Common myeloid progenitor, CD34-positive (primary cell): ENCODE data around the gene MRTFB.

Source experiments
- CTCF ChIA-PET: fragments of 350-600 bp; sonication (Branson Sonifier 250); formaldehyde crosslinking; loops from one replicate; lab custom pipeline; 2021; ENCODE audit warnings: antibody characterized with exemption; lab: Charles Lee
- POLR2A ChIA-PET: fragments of 350-600 bp; sonication (Branson Sonifier 250); formaldehyde crosslinking; loops from one replicate; lab custom pipeline; 2021; ENCODE audit warnings: antibody characterized with exemption; lab: Charles Lee
- DNase-seq, 3 donors: peaks; one replicate each; pipeline versions ENCODE4 v3.0.0 to v3.0.0-alpha.2; 2013
- H3K27ac ChIP-seq, 2 experiments: 1 replicate in 1 of 2; 2 replicates in 1 of 2; pipeline ENCODE4 v1.7.0; 2013; ENCODE audit warnings: inconsistent platforms in 2 of 2, low read length in 2 of 2, mild to moderate bottlenecking in 2 of 2, low read depth in 1 of 2, moderate library complexity in 1 of 2; ENCODE audit not compliant: severe bottlenecking in 2 of 2, insufficient read depth in 1 of 2, poor library complexity in 1 of 2
- H3K27me3 ChIP-seq, 5 experiments: replicated peaks in 2 of 5; 1 replicate in 3 of 5; 2 replicates in 2 of 5; pipeline versions ENCODE4 v1.6.1 to v1.7.0; 2013; ENCODE audit warnings: low read length in 4 of 5, mild to moderate bottlenecking in 2 of 5, moderate library complexity in 2 of 5, inconsistent platforms in 1 of 5; ENCODE audit not compliant: insufficient read depth in 5 of 5, control insufficient read depth in 4 of 5
- H3K36me3 ChIP-seq, 4 experiments: 1 replicate in 2 of 4; 2 replicates in 2 of 4; pipeline versions ENCODE4 v1.6.1 to v1.7.0; 2013; ENCODE audit warnings: low read length in 3 of 4, control low read depth in 1 of 4, mild to moderate bottlenecking in 1 of 4; ENCODE audit not compliant: control insufficient read depth in 4 of 4, insufficient read depth in 4 of 4
- H3K4me1 ChIP-seq, 4 experiments: 1 replicate in 3 of 4; 2 replicates in 1 of 4; pipeline versions ENCODE4 v1.6.1 to v1.7.1; 2013; ENCODE audit warnings: low read length in 3 of 4, mild to moderate bottlenecking in 3 of 4, control low read depth in 1 of 4, inconsistent platforms in 1 of 4, moderate library complexity in 1 of 4; ENCODE audit not compliant: control insufficient read depth in 4 of 4, insufficient read depth in 4 of 4; ENCODE audit errors: control extremely low read depth in 1 of 4
- H3K4me3 ChIP-seq, 7 experiments: 1 replicate in 4 of 7; 2 replicates in 3 of 7; pipeline versions ENCODE4 v1.5.1 to v1.7.0; 2013; ENCODE audit warnings: mild to moderate bottlenecking in 7 of 7, low read length in 6 of 7, moderate library complexity in 6 of 7, inconsistent platforms in 2 of 7, low read depth in 2 of 7, control low read depth in 1 of 7; ENCODE audit not compliant: insufficient read depth in 4 of 7, control insufficient read depth in 1 of 7; ENCODE audit errors: extremely low read depth in 1 of 7
- H3K9me3 ChIP-seq, 5 experiments: 1 replicate in 4 of 5; 2 replicates in 1 of 5; pipeline versions ENCODE4 v1.6.1 to v1.7.1; 2013; ENCODE audit warnings: low read length in 4 of 5, mild to moderate bottlenecking in 2 of 5, inconsistent platforms in 1 of 5, low read depth in 1 of 5, moderate library complexity in 1 of 5; ENCODE audit not compliant: control insufficient read depth in 4 of 5, insufficient read depth in 2 of 5; ENCODE audit errors: control extremely low read depth in 1 of 5
- WGBS: methylation state at CpG from one replicate; pipeline ENCODE4 v1.1.5; 2013; ENCODE audit not compliant: insufficient coverage; 5-methylcytosine and 5-hydroxymethylcytosine counted together

Gene MRTFB

DNA sequence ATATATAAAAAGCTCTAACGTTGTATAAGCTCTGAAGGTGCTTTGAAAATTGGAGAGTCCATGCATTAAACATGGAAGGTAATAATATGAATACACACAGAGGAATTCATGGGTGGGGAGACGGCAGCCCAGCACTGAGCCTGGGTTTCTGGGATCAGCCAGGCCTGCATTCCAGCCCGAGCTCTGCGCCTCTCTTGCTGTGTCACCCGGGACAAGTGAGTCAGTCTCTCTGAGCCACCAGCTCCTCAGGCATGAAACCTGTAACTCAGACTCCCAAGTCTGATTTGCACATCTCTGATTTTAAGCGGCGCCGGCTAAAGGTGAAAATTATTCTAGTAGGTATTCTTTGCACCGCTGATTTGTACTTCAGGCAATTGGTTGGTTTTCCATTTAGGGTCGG is 238.8 kb downstream of the MRTFB start:
- Histone ChIP-seq H3K4me1 (peaks cover 8 to 30% (median 25%) of the 10 kb centered on the region in 4 experiments), H3K27me3 (peaks cover 0 to 5% (median 4%) of the 10 kb centered on the region in 5 experiments), H3K36me3 (no peaks in the 10 kb centered on the region), H3K4me3 (no peak overlapping the region), H3K27ac (no peak overlapping the region), H3K9me3 (no peaks in the 10 kb centered on the region)
- POLR2A ChIA-PET = no interaction called here
- 93% methylated on average over 10 of the region's 10 CpGs for WGBS
- DNase-seq = no peak
- CTCF ChIA-PET = interaction anchor here (0.6 to 1.2 kb wide), 3 partner anchors 9 to 230 kb away, joined by 3 to 4 read pairs (median 3); no protein-coding TSS in a partner anchor

DNA sequence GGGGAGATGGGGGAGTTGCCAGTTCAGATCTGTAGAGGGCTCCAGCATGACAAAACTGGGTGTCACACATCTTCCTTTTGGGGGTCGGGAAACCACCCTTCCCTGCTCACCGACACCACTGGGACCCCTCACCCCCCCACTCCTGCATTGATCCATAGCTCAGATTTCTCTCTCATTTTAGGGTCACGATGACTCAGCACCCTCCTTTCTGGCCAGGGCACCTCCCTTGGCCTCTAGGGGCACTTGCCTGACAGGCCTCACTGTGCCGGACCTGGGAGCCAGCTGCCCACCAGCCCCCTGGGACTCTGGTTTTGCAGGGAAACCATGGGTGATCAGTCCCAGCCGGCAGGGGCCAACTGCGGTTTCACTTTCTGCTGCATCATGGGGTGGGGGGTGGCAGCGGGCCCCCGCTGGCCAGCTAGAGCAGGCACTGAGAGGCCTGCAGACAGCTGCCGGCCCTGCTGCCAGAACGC is 239.4 kb downstream of the MRTFB start:
- H3K36me3 ChIP-seq = no peaks in the 10 kb centered on the region
- H3K9me3 ChIP-seq = no peaks in the 10 kb centered on the region
- H3K27me3 ChIP-seq = peaks cover 0 to 3% (median 0%) of the 10 kb centered on the region in 5 experiments
- CTCF ChIA-PET = interaction anchor here (1.0 to 1.2 kb wide), 2 partner anchors 10 to 217 kb away, joined by 3 to 4 read pairs; no protein-coding TSS in a partner anchor
- POLR2A ChIA-PET = no interaction called here
- WGBS = 11% methylated on average over 8 of the region's 10 CpGs
- DNase-seq = peak in 2 of 3 donors; percentile 55 to 73
- H3K4me1 ChIP-seq = peaks cover 8 to 30% (median 25%) of the 10 kb centered on the region in 4 experiments
- no peak overlapping the region for H3K27ac ChIP-seq
- H3K4me3 ChIP-seq = peak overlapping the region in 4 of 7 experiments; percentile 19 to 58 (median 34)

DNA sequence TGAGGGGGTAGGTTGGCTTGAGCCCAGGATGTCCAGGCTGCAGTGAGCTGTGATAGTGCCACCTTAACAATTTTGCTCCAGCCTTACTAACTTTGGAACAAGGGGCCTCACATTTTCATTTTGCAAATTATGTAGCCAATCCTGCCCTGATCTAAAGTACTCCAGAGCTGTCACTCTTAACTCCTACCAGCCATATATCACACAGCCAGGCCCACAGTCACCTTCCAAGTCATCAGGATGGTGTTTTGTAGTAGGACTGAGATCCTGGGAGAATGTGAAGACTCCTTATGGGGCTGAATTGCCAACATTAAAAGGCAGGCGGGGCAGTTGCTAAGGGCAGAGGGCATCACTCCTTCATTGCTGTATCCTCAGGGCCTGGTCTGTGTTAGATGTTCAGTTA is 243.0 kb downstream of the MRTFB start:
- CTCF ChIA-PET = no interaction called here
- Histone ChIP-seq H3K36me3 (no peaks in the 10 kb centered on the region), H3K4me3 (no peak overlapping the region), H3K27ac (no peak overlapping the region), H3K4me1 (peaks cover 1 to 18% (median 15%) of the 10 kb centered on the region in 4 experiments), H3K9me3 (no peaks in the 10 kb centered on the region), H3K27me3 (no peaks in the 10 kb centered on the region)
- WGBS = 100% methylated on average over 1 of the region's 1 CpG
- DNase-seq = no peak
- POLR2A ChIA-PET = no interaction called here

DNA sequence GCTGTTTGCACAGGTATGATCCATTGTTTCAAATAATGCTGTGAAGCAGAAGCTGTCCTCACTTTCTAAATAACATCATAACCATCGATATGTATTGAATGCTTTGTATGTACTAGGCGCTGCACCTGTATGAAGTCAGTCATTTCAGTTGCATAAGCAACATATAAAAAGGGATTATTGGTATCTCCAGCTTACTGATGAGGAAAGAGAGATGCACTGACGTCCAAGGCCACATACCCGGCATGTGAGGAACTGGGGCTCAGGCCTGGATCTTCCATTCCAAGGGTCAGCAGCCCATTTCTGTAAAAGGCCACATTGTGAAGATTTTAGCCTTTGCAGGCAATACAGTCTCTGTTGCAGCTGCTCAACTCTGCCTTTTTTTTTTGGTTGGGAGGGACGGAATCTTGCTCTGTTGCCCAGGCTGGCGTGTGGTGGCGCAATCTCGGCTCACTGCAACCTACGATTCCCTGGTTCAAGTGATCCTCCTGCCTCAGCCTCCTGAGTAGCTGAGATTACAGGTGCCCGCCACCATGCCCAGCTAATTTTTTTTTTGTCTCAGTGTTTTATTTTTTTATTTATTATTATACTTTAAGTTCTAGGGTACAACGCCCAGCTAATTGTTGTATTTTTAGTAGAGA is 244.7 kb downstream of the MRTFB start:
- CTCF ChIA-PET = interaction anchor here (1.1 kb wide), 1 partner anchor 16 kb away, joined by 3 read pairs; no protein-coding TSS in a partner anchor
- H3K4me1 ChIP-seq = peaks cover 0 to 4% (median 2%) of the 10 kb centered on the region in 4 experiments
- H3K9me3 ChIP-seq = no peaks in the 10 kb centered on the region
- 100% methylated on average over 2 of the region's 11 CpGs for WGBS
- H3K27me3 ChIP-seq = no peaks in the 10 kb centered on the region
- POLR2A ChIA-PET = no interaction called here
- no peaks in the 10 kb centered on the region for H3K36me3 ChIP-seq
- no peak for DNase-seq
- H3K4me3 ChIP-seq = no peak overlapping the region
- H3K27ac ChIP-seq = no peak overlapping the region
